ENCODE measurements around the gene MYOT.

- no peak for TF ChIP-seq EZH2 (IDR thresholded peaks at IDR 0.05; ENCODE audit: borderline replicate concordance, low read depth, low read length, severe bottlenecking)
- TF ChIP-seq CTCF (IDR thresholded peaks at IDR 0.05; ENCODE audit: extremely low read depth in 1 of 2, insufficient read depth in 1 of 2, low read depth in 1 of 2, low read length in 2 of 2): no peak
- no peak for TF ChIP-seq JUN (IDR thresholded peaks at IDR 0.05; ENCODE audit: borderline replicate concordance, insufficient read depth, insufficient read length, low read depth)
- TF ChIP-seq POLR2A (IDR thresholded peaks at IDR 0.05; ENCODE audit: low read depth, low read length): no peak
- no peak for TF ChIP-seq POLR2AphosphoS5 (IDR thresholded peaks at IDR 0.05; ENCODE audit: insufficient read depth, low read depth, low read length)
- no peak for TF ChIP-seq MAX (IDR thresholded peaks at IDR 0.05; ENCODE audit: insufficient read depth, insufficient read length)
- TF ChIP-seq GATA2 (IDR thresholded peaks at IDR 0.05; ENCODE audit: insufficient read depth, insufficient read length, low read depth, low read length): no peak
Observed at GRCh38 chr5:137831105-137831504, 36.6 kb upstream of the MYOT start.

All from endothelial cell of umbilical vein (primary cell).